ENCODE data around the gene RBM47. TPM values are rescaled to one million over a fixed set of nuclear protein-coding genes. Genes with fewer than 3 reads are reported as not detected.

Gene RBM47
- total RNA-seq, 1 donor from 2014 or later, result 61.1 TPM

DNA sequence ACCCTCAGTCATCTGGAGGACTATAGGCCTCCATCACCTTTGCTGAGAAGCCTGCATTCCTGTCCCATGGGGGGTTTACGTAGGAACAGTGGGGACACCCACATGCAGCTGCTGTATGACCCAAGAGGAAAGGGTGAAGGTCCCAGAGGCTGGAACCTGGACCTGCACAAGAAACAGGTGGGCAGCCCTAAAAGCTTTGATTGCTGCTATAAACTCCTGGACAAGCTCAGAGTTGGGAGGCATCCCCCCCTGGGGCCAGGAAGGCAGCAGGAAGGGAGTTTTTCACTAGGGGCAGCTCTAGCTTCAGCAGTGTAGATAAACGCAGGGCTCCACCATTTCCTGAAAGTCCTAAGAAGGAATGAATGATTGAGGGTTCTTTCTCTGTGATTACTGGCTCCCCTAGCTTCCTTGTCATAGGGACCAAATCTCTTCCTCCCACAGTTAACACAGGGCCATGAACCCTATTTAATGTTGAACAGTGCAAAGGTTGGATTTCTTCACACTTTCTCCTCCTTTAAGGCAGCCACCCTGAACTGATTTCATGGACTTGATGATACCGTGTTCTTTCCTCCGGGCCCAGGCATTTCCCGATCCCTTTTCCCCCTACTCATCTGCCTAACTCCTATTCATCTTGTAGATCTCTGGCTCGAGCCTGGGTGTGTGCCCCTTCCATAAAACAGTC lies 210.3 kb downstream of the RBM47 start:
- H3K4me3 ChIP-seq, result no peak overlapping the region
- no peaks in the 10 kb centered on the region for H3K27me3 ChIP-seq
- H3K27ac ChIP-seq, result no peak overlapping the region
- intact Hi-C loops (cut with DNase I), result no loop called here
- no peaks in the 10 kb centered on the region for H3K36me3 ChIP-seq
- no peaks in the 10 kb centered on the region for H3K4me1 ChIP-seq
- TF ChIP-seq, protein P1, sequence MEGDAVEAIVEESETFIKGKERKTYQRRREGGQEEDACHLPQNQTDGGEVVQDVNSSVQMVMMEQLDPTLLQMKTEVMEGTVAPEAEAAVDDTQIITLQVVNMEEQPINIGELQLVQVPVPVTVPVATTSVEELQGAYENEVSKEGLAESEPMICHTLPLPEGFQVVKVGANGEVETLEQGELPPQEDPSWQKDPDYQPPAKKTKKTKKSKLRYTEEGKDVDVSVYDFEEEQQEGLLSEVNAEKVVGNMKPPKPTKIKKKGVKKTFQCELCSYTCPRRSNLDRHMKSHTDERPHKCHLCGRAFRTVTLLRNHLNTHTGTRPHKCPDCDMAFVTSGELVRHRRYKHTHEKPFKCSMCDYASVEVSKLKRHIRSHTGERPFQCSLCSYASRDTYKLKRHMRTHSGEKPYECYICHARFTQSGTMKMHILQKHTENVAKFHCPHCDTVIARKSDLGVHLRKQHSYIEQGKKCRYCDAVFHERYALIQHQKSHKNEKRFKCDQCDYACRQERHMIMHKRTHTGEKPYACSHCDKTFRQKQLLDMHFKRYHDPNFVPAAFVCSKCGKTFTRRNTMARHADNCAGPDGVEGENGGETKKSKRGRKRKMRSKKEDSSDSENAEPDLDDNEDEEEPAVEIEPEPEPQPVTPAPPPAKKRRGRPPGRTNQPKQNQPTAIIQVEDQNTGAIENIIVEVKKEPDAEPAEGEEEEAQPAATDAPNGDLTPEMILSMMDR (IDR thresholded peaks at IDR 0.05), result no peak
- TF ChIP-seq POLR2AphosphoS5 (IDR thresholded peaks at IDR 0.05; ENCODE audit: insufficient read depth in 1 of 2, low read depth in 1 of 2) (no peak), POLR2A (IDR thresholded peaks at IDR 0.05) (no peak)
- DNase-seq (ENCODE audit: extremely low spot score in 2 of 2), result no peak
- no peaks in the 10 kb centered on the region for H3K9me3 ChIP-seq

- intact Hi-C loops (cut with DNase I), result no loop called here
Observed at GRCh38 chr4:40418430-40419230, 211.0 kb downstream of the RBM47 start.

DNA sequence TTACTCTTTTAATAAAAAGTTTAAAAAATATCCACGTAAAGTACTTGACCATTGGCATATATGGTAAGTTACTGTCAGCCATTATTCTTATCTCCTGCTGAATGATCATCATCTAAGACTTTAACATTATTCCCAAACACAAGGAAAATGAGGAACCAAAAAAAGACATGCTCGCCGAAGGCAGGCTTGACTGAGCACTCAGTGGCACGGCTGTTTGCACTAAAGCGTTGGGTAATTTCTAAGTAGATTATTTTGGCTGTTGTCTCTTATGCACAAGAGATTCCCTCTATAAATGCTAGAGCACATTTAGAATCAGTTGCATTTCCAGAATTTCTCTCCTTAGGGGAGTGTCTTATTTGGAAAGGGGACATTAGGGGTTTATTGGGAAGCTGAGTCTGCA lies 211.7 kb downstream of the RBM47 start:
- Histone ChIP-seq H3K4me3 (no peak overlapping the region), H3K36me3 (no peaks in the 10 kb centered on the region), H3K4me1 (no peaks in the 10 kb centered on the region)

More at GRCh38 chr4:40418430-40419230, 211.0 kb downstream of the RBM47 start:
- H3K4me3 ChIP-seq, result no peak overlapping the region
- no peak overlapping the region for H3K27ac ChIP-seq
- no peaks in the 10 kb centered on the region for H3K4me1 ChIP-seq
- no peaks in the 10 kb centered on the region for H3K9me3 ChIP-seq
- no peak for DNase-seq (ENCODE audit: extremely low spot score in 2 of 2)
- H3K27me3 ChIP-seq, result no peaks in the 10 kb centered on the region
- TF ChIP-seq, protein P1 (IDR thresholded peaks at IDR 0.05), result no peak
- TF ChIP-seq POLR2A (IDR thresholded peaks at IDR 0.05) (no peak), POLR2AphosphoS5 (IDR thresholded peaks at IDR 0.05; ENCODE audit: insufficient read depth in 1 of 2, low read depth in 1 of 2) (no peak)
- H3K36me3 ChIP-seq, result no peaks in the 10 kb centered on the region

DNA sequence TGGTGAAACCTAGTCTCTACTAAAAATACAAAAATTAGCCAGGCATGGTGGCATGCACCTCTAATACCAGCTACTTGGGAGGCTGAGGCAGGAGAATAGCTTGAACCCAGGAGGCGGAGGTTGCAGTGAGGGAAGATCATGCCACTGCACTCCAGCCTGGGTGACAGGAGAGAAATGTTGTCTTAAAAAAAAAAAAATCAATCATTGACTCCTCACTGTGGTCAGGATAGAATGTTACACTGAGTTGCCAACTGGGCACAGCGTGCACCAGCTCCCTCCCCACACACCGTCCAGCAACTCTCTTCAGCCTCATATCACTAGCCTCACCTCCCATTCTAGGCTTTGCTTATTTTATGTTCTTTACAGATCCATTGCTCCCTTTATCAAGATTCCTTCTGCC lies 215.0 kb downstream of the RBM47 start:
- no peak overlapping the region for H3K27ac ChIP-seq
- no peak overlapping the region for H3K4me3 ChIP-seq
- H3K27me3 ChIP-seq, result no peaks in the 10 kb centered on the region
- H3K9me3 ChIP-seq, result no peaks in the 10 kb centered on the region
- intact Hi-C loops (cut with DNase I), result no loop called here
- no peaks in the 10 kb centered on the region for H3K36me3 ChIP-seq
- no peaks in the 10 kb centered on the region for H3K4me1 ChIP-seq
- TF ChIP-seq, protein P1 (IDR thresholded peaks at IDR 0.05), result no peak
- no peak for TF ChIP-seq POLR2A (IDR thresholded peaks at IDR 0.05)
- no peak for TF ChIP-seq POLR2AphosphoS5 (IDR thresholded peaks at IDR 0.05; ENCODE audit: insufficient read depth in 1 of 2, low read depth in 1 of 2)
- no peak for DNase-seq (ENCODE audit: extremely low spot score in 2 of 2)

More for the DNA sequence above, 211.7 kb downstream of the RBM47 start:
- intact Hi-C loops (cut with DNase I), result no loop called here
- no peak for DNase-seq (ENCODE audit: extremely low spot score in 2 of 2)
- Histone ChIP-seq H3K27ac (no peak overlapping the region), H3K9me3 (no peaks in the 10 kb centered on the region), H3K27me3 (no peaks in the 10 kb centered on the region)
- TF ChIP-seq POLR2A (IDR thresholded peaks at IDR 0.05) (no peak), POLR2AphosphoS5 (IDR thresholded peaks at IDR 0.05; ENCODE audit: insufficient read depth in 1 of 2, low read depth in 1 of 2) (no peak)
- TF ChIP-seq, protein P1 (IDR thresholded peaks at IDR 0.05), result no peak

Data from vagina (tissue), 2 donors.